Keratinocyte (primary cell): ENCODE measurements around the gene PDE10A.

Experiments used
- CTCF ChIP-seq, 3 experiments: IDR thresholded peaks in 1 of 3; conservative IDR thresholded peaks in 1 of 3; optimal IDR thresholded peaks in 1 of 3; 2 replicates in 2 of 3; 3 replicates in 1 of 3; pipeline versions ENCODE3 to v1.5.1; 2011; ENCODE audit warnings: low read length in 3 of 3, mild to moderate bottlenecking in 3 of 3, moderate library complexity in 2 of 3, control low read depth in 1 of 3, inconsistent platforms in 1 of 3; ENCODE audit not compliant: insufficient read depth in 2 of 3; ENCODE audit errors: extremely low read depth in 1 of 3
- EZH2 ChIP-seq: IDR thresholded peaks from one replicate; pipeline ENCODE4 v1.6.1; 2012; ENCODE audit warnings: inconsistent platforms, mild to moderate bottlenecking, low read length, moderate library complexity

GRCh38 chr6:165458134-165458533 is 204.9 kb downstream of the PDE10A start:
- TF ChIP-seq CTCF (optimal IDR thresholded peaks at IDR 0.05 in 1 of 3, IDR thresholded peaks at IDR 0.05 in 1 of 3, conservative IDR thresholded peaks at IDR 0.05 in 1 of 3; ENCODE audit: extremely low read depth in 1 of 3, insufficient read depth in 2 of 3, low read length in 3 of 3) (no peak), EZH2 (no peak)
